C4-2B (cell line): ENCODE data around the gene DHRS11.

Experiments
- ZFX ChIP-seq: fragments of 450-650 bp; IDR thresholded peaks from 2 replicates; pipeline ENCODE4 v1.6.1; 2017
- TF ChIP-seq, protein P1 (sequence below): fragments of 450-650 bp; conservative IDR thresholded peaks from 2 replicates; pipeline ENCODE4 v1.5.1; 2017; ENCODE audit warnings: mild to moderate bottlenecking

DNA sequence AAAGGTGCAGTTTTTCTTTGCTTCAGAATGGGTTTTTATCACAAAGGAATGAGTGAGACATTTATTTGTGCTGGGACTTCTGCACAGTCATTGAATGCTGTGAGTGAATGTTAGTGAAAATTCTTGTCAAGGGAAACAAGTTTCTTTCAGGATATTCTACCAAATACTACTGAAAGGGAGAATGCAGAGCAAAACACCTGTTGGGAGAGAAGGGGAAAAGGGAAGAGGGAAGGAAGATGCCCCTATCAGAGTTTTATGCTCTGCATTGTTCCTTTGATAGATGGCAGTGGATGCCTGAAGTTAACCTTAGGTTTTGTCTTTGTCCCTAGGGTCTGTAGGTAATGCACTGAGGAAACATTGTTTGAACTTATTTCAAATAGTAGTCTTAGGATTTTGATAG, 43.9 kb upstream of the DHRS11 start:
- TF ChIP-seq, protein P1, sequence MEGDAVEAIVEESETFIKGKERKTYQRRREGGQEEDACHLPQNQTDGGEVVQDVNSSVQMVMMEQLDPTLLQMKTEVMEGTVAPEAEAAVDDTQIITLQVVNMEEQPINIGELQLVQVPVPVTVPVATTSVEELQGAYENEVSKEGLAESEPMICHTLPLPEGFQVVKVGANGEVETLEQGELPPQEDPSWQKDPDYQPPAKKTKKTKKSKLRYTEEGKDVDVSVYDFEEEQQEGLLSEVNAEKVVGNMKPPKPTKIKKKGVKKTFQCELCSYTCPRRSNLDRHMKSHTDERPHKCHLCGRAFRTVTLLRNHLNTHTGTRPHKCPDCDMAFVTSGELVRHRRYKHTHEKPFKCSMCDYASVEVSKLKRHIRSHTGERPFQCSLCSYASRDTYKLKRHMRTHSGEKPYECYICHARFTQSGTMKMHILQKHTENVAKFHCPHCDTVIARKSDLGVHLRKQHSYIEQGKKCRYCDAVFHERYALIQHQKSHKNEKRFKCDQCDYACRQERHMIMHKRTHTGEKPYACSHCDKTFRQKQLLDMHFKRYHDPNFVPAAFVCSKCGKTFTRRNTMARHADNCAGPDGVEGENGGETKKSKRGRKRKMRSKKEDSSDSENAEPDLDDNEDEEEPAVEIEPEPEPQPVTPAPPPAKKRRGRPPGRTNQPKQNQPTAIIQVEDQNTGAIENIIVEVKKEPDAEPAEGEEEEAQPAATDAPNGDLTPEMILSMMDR = no peak
- no peak for TF ChIP-seq ZFX
